PC-3 (cell line): ENCODE data around the gene KCNT1.

ENCODE experiments used
- CTCF ChIP-seq: fragments of 300-600 bp; sonication (generic); conservative IDR thresholded peaks from 2 replicates; pipeline ENCODE4 v1.5.1; 2017; ENCODE audit warnings: antibody characterized with exemption, low read depth, mild to moderate bottlenecking, low read length
- EZH2phosphoT487 ChIP-seq: fragments of 300-600 bp; sonication (generic); IDR thresholded peaks from 2 replicates; pipeline ENCODE4 v1.6.1; 2018; ENCODE audit warnings: mild to moderate bottlenecking, antibody characterized with exemption, low read length, borderline replicate concordance

- TF ChIP-seq CTCF, result no peak
- TF ChIP-seq EZH2phosphoT487, result no peak
Observed at GRCh38 chr9:135678236-135679017, 23.6 kb upstream of the KCNT1 start.
